Colon (tissue), 2 donors: ENCODE data around the gene EQTN.
"Not testable (repeated sequence)": the region's sequence is repeated elsewhere in the genome, so short reads cannot be mapped to it uniquely, and the experiment has no call there.

Experiments used
- FAIRE-seq: peaks from 2 replicates; lab custom pipeline; 2012; peaks lifted over from hg19 to GRCh38; lab: Jason Lieb, UNC
- donor health status: control.
- donor health status: control.

EQTN gene

DNA sequence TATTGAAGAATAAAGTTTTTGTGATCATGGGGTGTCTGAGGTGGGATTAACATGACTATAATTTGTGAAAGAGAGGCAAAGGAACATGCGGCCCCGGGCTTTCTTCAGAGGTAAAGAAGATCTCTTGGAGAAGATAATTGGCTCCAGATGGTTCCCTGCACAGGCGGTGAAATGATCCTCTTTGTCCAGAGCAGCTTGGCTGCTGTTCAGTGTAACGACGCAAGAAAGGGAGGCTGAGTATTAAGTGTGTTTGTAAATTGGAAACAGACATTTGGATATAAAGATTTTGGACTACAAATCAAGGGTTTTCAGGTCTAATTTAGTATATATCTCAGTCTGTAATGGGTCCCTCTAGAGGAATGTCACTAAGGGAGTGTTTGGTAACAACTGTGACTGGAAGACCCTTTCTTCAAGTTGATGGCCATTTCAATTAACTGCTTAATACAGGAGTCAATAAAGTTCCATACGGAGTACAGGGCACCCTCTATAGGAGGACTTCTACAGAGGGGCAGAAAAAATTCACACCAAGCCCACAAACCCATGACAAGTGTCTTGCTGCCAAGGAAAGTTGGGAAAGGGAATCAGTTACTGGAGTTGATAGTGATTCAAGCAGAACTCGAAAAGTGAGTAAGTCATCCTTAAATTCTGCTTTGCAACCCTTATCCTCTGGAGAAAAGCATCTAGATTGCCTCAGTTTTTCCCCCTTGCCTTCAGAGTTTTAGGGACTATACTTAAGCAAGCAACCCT, 4.1 kb downstream of the EQTN start:
- FAIRE-seq = no peak

DNA sequence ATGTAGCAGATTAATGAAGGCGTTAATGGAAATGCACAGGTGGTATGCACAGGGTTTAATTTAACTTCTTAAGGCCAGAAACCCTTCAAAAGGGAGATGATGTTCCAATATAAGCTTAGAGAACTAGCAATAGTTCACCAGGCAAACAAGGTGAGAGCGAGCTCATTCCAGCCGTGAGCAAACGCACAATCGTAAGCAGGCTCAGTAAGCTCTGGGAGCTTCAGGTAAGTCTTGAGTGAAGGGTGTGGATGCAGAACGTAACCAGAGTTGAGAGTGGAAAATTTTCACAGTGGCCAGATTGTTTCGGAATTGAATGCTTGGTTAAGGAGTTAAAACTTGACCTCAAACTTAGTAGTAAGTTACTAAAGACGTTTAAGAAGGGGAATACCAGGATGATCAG, 5.7 kb downstream of the EQTN start:
- FAIRE-seq = no peak

- no peak for FAIRE-seq
Measured at GRCh38 chr9:27282269-27282668, 14.7 kb downstream of the EQTN start.

- FAIRE-seq = no peak
Measured at GRCh38 chr9:27280860-27281259, 16.1 kb downstream of the EQTN start.

DNA sequence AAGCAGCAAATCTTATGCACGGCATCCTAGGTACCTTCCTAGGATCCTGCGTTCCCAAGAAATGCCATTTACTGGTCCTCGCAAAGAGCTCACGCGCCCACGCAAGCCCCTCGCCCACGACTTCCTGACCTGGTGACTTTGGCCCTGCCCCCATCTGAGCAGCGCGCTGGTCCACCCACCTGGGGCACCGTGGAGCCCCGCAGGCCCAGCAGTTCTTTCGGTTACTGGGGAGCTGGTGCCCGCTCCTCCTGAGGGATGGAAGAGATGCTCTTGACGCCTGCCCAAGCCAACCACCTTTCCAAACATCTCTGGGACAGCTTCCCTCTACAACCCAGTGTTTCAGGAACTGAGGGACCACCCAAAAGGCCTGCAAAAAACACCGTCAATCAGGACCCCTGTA, 16.7 kb downstream of the EQTN start:
- no peak for FAIRE-seq

- FAIRE-seq = no peak
Measured at GRCh38 chr9:27279611-27280010, 17.3 kb downstream of the EQTN start.

DNA sequence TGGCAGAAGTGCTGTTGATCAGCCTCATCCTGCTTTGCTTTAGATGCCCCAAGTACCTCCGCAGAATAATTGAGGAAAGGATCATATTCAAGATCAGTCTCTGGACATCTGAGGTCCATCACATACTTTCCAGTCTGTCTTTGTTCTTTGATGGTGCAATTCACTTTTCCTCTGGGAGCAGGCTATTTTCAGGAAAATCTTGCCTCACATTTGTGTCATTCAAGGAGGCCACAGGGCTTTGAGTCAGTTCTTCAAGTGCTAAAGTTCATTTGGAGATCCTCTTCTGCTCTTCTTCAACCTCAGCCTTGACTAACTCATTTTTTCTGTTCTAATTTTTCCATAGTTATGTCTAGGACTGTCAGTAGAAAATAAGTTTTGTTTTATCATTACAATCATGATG, 18.6 kb downstream of the EQTN start:
- FAIRE-seq = no peak

DNA sequence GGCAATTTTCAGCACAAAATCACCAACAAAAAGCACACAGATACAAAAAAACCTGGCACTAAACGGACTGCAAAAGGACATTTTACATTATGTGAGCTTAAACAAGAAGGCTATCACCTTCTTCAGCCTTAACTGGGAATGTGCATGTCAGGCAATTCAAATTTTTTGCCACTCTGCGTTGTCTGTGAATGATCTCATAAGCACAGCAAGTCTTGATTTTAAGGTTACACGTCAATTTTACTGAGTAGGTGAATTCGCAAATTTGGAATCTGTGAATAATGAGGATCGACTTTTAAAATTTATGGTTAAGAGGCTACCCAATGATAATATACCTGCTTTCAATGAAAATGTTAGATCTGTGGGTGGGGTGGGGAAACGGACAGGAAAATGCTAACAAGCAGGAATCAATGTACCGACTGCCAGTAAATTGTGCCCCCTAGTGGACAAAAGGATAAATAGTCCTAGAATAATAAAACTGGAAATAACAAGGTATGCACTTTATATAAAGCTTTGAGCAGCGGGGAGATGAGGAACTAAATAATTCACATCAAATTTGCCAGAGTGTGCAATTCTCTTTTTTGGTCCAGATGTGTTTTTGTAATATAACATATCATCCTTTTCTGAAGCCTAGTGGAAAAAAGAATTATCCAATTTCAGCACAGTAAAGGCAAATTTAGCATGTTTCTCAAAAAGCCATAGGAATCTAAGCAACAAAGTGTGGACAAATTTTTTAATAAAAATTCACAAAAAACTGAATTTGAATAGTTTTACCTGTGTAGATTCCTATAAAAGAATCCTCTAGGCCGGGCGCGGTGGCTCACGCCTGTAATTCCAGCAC, 20.5 kb downstream of the EQTN start:
- FAIRE-seq = no peak

DNA sequence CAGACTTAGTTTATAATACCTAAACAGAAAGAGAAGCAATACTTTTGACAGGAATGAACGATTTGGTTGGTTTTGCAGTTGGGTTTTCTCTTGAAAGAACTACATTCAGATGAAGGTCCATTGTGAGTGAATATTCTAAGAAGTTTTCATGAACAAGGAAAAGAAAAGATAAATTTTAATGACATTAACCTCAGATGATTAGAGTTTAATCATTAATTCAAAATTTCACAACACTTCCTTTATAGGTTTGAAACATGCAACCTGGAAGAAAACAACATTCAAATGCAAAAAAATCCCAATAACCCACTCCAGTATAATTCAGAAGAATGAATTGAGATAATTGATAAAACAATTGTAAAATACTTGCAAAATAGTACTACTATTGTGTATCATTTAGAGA, 23.8 kb downstream of the EQTN start:
- no peak for FAIRE-seq

- no peak for FAIRE-seq
Measured at GRCh38 chr9:27272103-27272502, 24.8 kb downstream of the EQTN start.

GRCh38 chr9:27261517-27262211, 35.3 kb downstream of the EQTN start:
- no peak for FAIRE-seq

- FAIRE-seq = no peak
Measured at GRCh38 chr9:27260789-27261516, 36.0 kb downstream of the EQTN start.

- no peak for FAIRE-seq
Measured at GRCh38 chr9:27258662-27259061, 38.3 kb downstream of the EQTN start.

GRCh38 chr9:27248702-27249101, 48.2 kb downstream of the EQTN start:
- no peak for FAIRE-seq

GRCh38 chr9:27247756-27248155, 49.2 kb downstream of the EQTN start:
- FAIRE-seq = no peak

DNA sequence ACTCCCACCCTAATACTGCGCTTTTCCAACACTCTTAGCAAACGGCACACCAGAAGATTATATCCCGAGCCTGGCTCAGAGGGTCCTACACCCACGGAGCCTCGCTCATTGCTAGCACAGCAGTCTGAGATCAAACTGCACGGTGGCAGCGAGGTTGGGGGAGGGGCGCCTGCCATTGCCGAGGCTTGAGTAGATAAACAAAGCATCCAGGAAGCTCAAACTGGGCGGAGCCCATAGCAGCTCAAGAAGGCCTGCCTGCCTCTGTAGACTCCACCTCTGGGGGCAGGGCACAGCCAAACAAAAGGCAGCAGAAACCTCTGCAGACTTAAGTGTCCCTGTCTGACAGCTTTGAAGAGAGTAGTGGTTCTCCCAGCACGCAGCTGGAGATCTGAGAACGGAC, 57.3 kb downstream of the EQTN start:
- FAIRE-seq = not testable (repeated sequence)
